ENCODE measurements around the gene DDX6. TPM values are rescaled to one million over a fixed set of nuclear protein-coding genes. Genes with fewer than 3 reads are reported as not detected.

DDX6 gene
- total and polyA plus RNA-seq, 2 of the 8 experiments (the other 6 are each of a cell fraction or from before 2014, with no cell fraction given): 29.8 to 181 TPM

- Histone ChIP-seq H3K9ac (replicated peaks in 1 of 4; ENCODE audit: extremely low read depth in 1 of 4, low read depth in 3 of 4, low read length in 3 of 4) (no peak overlapping the region), H2AFZ (ENCODE audit: low read length) (no peak overlapping the region), H2BK12ac (ENCODE audit: low read depth, low read length) (no peak overlapping the region), H2BK20ac (ENCODE audit: low read length) (no peak overlapping the region), H3K56ac (replicated peaks; ENCODE audit: insufficient read length, low read depth, low read length) (no peak overlapping the region), H4K91ac (replicated peaks; ENCODE audit: insufficient read length, low read length) (no peak overlapping the region), H3K23ac (ENCODE audit: insufficient read length) (no peak overlapping the region), H3K4ac (replicated peaks; ENCODE audit: insufficient read length, low read depth, low read length) (no peak overlapping the region), H4K5ac (ENCODE audit: insufficient read length, low read depth, low read length) (no peak overlapping the region), H3K4me3 (ENCODE audit: extremely low read depth in 1 of 4, insufficient read depth in 2 of 4, low read depth in 3 of 4, low read length in 4 of 4) (no peak overlapping the region), H3K79me2 (ENCODE audit: control insufficient read depth in 1 of 2, insufficient read depth in 2 of 2, low read length in 2 of 2) (no peaks in the 10 kb centered on the region), H3K23me2 (ENCODE audit: low read depth, low read length) (no peaks in the 10 kb centered on the region), H2BK120ac (replicated peaks; ENCODE audit: low read depth, low read length) (no peak overlapping the region), H3K36me3 (ENCODE audit: control insufficient read depth in 2 of 4, insufficient read depth in 4 of 4, low read length in 3 of 4) (no peaks in the 10 kb centered on the region), H2BK15ac (ENCODE audit: low read length) (no peak overlapping the region), H3K27ac (ENCODE audit: low read depth, low read length) (no peak overlapping the region), H3K4me2 (ENCODE audit: insufficient read depth in 1 of 2, low read depth in 2 of 2, low read length in 2 of 2) (no peak overlapping the region), H3K18ac (ENCODE audit: extremely low read depth, low read length) (no peak overlapping the region), H4K8ac (ENCODE audit: extremely low read depth, insufficient read depth, low read length) (no peak overlapping the region), H4K20me1 (replicated peaks in 1 of 2; ENCODE audit: control insufficient read depth in 1 of 2, insufficient read depth in 2 of 2, low read length in 2 of 2) (no peaks in the 10 kb centered on the region), H3K79me1 (ENCODE audit: low read depth, low read length) (no peaks in the 10 kb centered on the region), H3K14ac (ENCODE audit: insufficient read length) (no peak overlapping the region), H3K27me3 (replicated peaks in 1 of 4; ENCODE audit: control insufficient read depth in 3 of 4, extremely low read depth in 1 of 4, insufficient read depth in 3 of 4, low read length in 3 of 4) (no peaks in the 10 kb centered on the region), H3K4me1 (replicated peaks in 1 of 4; ENCODE audit: control insufficient read depth in 3 of 4, insufficient read depth in 4 of 4, low read length in 3 of 4) (peaks cover 0 to 2% (median 0%) of the 10 kb centered on the region in 4 experiments; a peak in 1 of 7 replicates), H3K9me3 (ENCODE audit: insufficient read depth in 2 of 2, low read depth in 1 of 2, low read length in 1 of 2) (no peaks in the 10 kb centered on the region), H2BK5ac (ENCODE audit: low read depth, low read length) (no peak overlapping the region), H2AK5ac (ENCODE audit: low read depth, low read length) (no peak overlapping the region)
- POLR2A ChIA-PET (ENCODE audit: partially characterized antibody): no interaction called here
- WGBS, 2 experiments (ENCODE audit: extremely low coverage in 1 of 2, insufficient coverage in 1 of 2, insufficient read length in 1 of 2, insufficient replicate concordance in 2 of 2, low coverage in 1 of 2, low lambda C conversion rate in 2 of 2, missing lambda C conversion rate in 1 of 2): 84% methylated on average over 8 of the region's 8 CpGs; no CpG with 5 or more reads in 1 of the 2 experiments
- CTCF ChIA-PET (ENCODE audit: partially characterized antibody): interaction anchor here (0.7 kb wide), 1 partner anchor 147 kb away, joined by 3 read pairs; no protein-coding TSS in a partner anchor
- FAIRE-seq (no peak), DNase-seq (ENCODE audit: low read depth in 1 of 2, low spot score in 2 of 2) (no peak)
- no peak for TF ChIP-seq HDAC2 (IDR thresholded peaks at IDR 0.05; ENCODE audit: borderline replicate concordance in 1 of 2, low read depth in 2 of 2, low read length in 2 of 2)
- TF ChIP-seq CREB1 (IDR thresholded peaks at IDR 0.05): no peak
- no peak for TF ChIP-seq RFX5 (IDR thresholded peaks at IDR 0.05; ENCODE audit: borderline replicate concordance, low read depth, low read length)
- no peak for TF ChIP-seq BRCA1 (IDR thresholded peaks at IDR 0.05; ENCODE audit: low read depth, low read length)
- TF ChIP-seq MAFK (IDR thresholded peaks at IDR 0.05; ENCODE audit: low read depth, low read length): no peak
- no peak for TF ChIP-seq ATF2 (IDR thresholded peaks at IDR 0.05; ENCODE audit: low read length)
- TF ChIP-seq CBX5 (IDR thresholded peaks at IDR 0.05; ENCODE audit: low read depth, low read length): no peak
- TF ChIP-seq RXRA (IDR thresholded peaks at IDR 0.05; ENCODE audit: insufficient read depth, low read depth, low read length): no peak
- TF ChIP-seq FOSL1 (IDR thresholded peaks at IDR 0.05; ENCODE audit: insufficient read depth, low read depth, low read length): no peak
- TF ChIP-seq CTCF (IDR thresholded peaks at IDR 0.05; ENCODE audit: control extremely low read depth in 1 of 3, insufficient read depth in 1 of 3, low read depth in 1 of 3, low read length in 3 of 3): no peak
Measured at GRCh38 chr11:118837868-118838267, 46.9 kb upstream of the DDX6 start.
